HepG2 (cell line): ENCODE measurements around the gene PAN2. TPM values are rescaled to one million over a fixed set of nuclear protein-coding genes. Genes with fewer than 3 reads are reported as not detected.

Experiments
- ATAC-seq: fragments of 200-7000 bp; cut with Tn5 transposase; 3 replicates; pipeline ENCODE4 v1.9.1; 2020; ENCODE audit warnings: mild to moderate bottlenecking, moderate library complexity
- BruUV-seq: library from RNA; stranded (reverse); fragments of 400-500 nt; replicated peaks from 2 replicates; lab custom pipeline; 2021; lab: Mats Ljungman, UMichigan
- CTCF ChIA-PET: fragments of 300-600 bp; formaldehyde crosslinking; extraction: SDS; loops from one replicate; lab custom pipeline; 2021; ENCODE audit warnings: low total read pairs, inconsistent platforms, low intra/inter-chr PET ratio; lab: Yijun Ruan, JAX
- POLR2A ChIA-PET: fragments of 350-600 bp; sonication (Branson Sonifier 250); formaldehyde crosslinking; loops from one replicate; lab custom pipeline; 2020; ENCODE audit warnings: antibody characterized with exemption, inconsistent platforms; lab: Yijun Ruan, JAX
- DNase-seq: peaks from one replicate; pipeline ENCODE4 v3.0.0-alpha.2; 2015; ENCODE audit warnings: low spot score
- FAIRE-seq: peaks from 3 replicates; lab custom pipeline; 2011; peaks lifted over from hg19 to GRCh38; lab: Jason Lieb, UNC
- H2AFZ ChIP-seq: one replicate; pipeline ENCODE4 v1.6.1; 2011; ENCODE audit warnings: low read length, inconsistent platforms
- H3K27ac ChIP-seq: fragments of 300-600 bp; 3 replicates; pipeline ENCODE4 v1.8.0; 2011; ENCODE audit warnings: mixed run types, mild to moderate bottlenecking, mixed read lengths, low read length, inconsistent platforms; ENCODE audit not compliant: insufficient read depth; ENCODE audit errors: extremely low read length
- H3K27me3 ChIP-seq, 2 experiments: fragments of 200-600 bp in 1 of 2; 2 replicates in 1 of 2; 3 replicates in 1 of 2; pipeline versions ENCODE4 v1.6.0 to v1.8.0; 2011; ENCODE audit warnings: low read length in 2 of 2, mild to moderate bottlenecking in 2 of 2, moderate library complexity in 2 of 2, inconsistent platforms in 1 of 2; ENCODE audit not compliant: insufficient read depth in 2 of 2, control insufficient read depth in 1 of 2
- H3K36me3 ChIP-seq, 2 experiments: fragments of 200-600 bp in 1 of 2; replicated peaks in 1 of 2; 2 replicates in 1 of 2; 3 replicates in 1 of 2; pipeline versions ENCODE4 v1.5.1 to v1.8.0; 2011; ENCODE audit warnings: low read length in 2 of 2, inconsistent platforms in 1 of 2; ENCODE audit not compliant: insufficient read depth in 2 of 2, control insufficient read depth in 1 of 2
- H3K4me1 ChIP-seq: 2 replicates; pipeline ENCODE4 v1.5.1; 2012; ENCODE audit warnings: low read length, inconsistent platforms; ENCODE audit not compliant: insufficient read depth
- H3K4me2 ChIP-seq: 2 replicates; pipeline ENCODE4 v1.6.0; 2011; ENCODE audit warnings: low read depth, low read length, inconsistent platforms
- H3K4me3 ChIP-seq, 3 experiments: fragments of 200-600 bp in 1 of 3; sonication (generic), shearing (Covaris generic) in 1 of 3; replicated peaks in 1 of 3; 2 replicates each; pipeline ENCODE4 v1.5.1; 2011 to 2016; ENCODE audit warnings: low read length in 3 of 3, inconsistent platforms in 2 of 3, low read depth in 2 of 3, mild to moderate bottlenecking in 2 of 3, control low read depth in 1 of 3, mixed read lengths in 1 of 3; ENCODE audit not compliant: insufficient read depth in 1 of 3
- H3K79me2 ChIP-seq: one replicate; pipeline ENCODE4 v1.6.1; 2011; ENCODE audit warnings: low read length, inconsistent platforms; ENCODE audit not compliant: insufficient read depth
- H3K9ac ChIP-seq: 2 replicates; pipeline ENCODE4 v1.6.0; 2011; ENCODE audit warnings: mild to moderate bottlenecking, low read depth, low read length, inconsistent platforms; ENCODE audit not compliant: insufficient read depth
- H3K9me3 ChIP-seq: 2 replicates; pipeline ENCODE4 v1.5.1; 2012; ENCODE audit warnings: mild to moderate bottlenecking, low read length
- H4K20me1 ChIP-seq: 2 replicates; pipeline ENCODE4 v1.6.0; 2011; ENCODE audit warnings: inconsistent platforms, mild to moderate bottlenecking, low read length, moderate library complexity; ENCODE audit not compliant: insufficient read depth
- AHR ChIP-seq: IDR thresholded peaks from 2 replicates; pipeline ENCODE4 v1.6.1; 2018; ENCODE audit warnings: missing genetic modification reagents, missing compliant biosample characterization
- GABPB1 ChIP-seq: IDR thresholded peaks from 2 replicates; pipeline ENCODE4 v1.6.1; 2016; ENCODE audit warnings: mild to moderate bottlenecking, missing genetic modification reagents, moderate library complexity, missing compliant biosample characterization
- RBAK ChIP-seq: sonication (generic); formaldehyde crosslinking; IDR thresholded peaks from 2 replicates; pipeline ENCODE4 v1.5.1; 2020; ENCODE audit warnings: mild to moderate bottlenecking, missing genetic modification reagents
- RELA ChIP-seq: sonication (generic); formaldehyde crosslinking; IDR thresholded peaks from 2 replicates; pipeline ENCODE4 v1.4.0; 2020; ENCODE audit warnings: missing genetic modification reagents
- RXRB ChIP-seq: IDR thresholded peaks from 2 replicates; pipeline ENCODE4 v1.6.1; 2016; ENCODE audit warnings: borderline replicate concordance, missing genetic modification reagents, missing compliant biosample characterization
- SSRP1 ChIP-seq: IDR thresholded peaks from 2 replicates; pipeline ENCODE4 v1.6.1; 2016; ENCODE audit warnings: control low read depth
- ZNF235 ChIP-seq: sonication (generic); formaldehyde crosslinking; IDR thresholded peaks from 2 replicates; pipeline ENCODE4 v1.8.1; 2023; ENCODE audit warnings: mild to moderate bottlenecking, missing genetic modification reagents, borderline replicate concordance
- ZNF432 ChIP-seq: sonication (generic); formaldehyde crosslinking; IDR thresholded peaks from 2 replicates; pipeline ENCODE4 v1.5.0; 2020; ENCODE audit warnings: missing genetic modification reagents, mild to moderate bottlenecking, borderline replicate concordance
- ZNF557 ChIP-seq: sonication (generic); formaldehyde crosslinking; IDR thresholded peaks from 2 replicates; pipeline ENCODE4 v1.4.0; 2020; ENCODE audit warnings: missing genetic modification reagents
- ZNF660 ChIP-seq: sonication (generic); formaldehyde crosslinking; IDR thresholded peaks from 2 replicates; pipeline ENCODE4 v1.5.1; 2020; ENCODE audit warnings: mild to moderate bottlenecking, low read depth, missing genetic modification reagents, borderline replicate concordance
- WGBS: methylation state at CpG from one replicate; pipeline ENCODE4 v1.1.6; 2017; ENCODE audit warnings: low lambda C conversion rate; 5-methylcytosine and 5-hydroxymethylcytosine counted together
- in situ Hi-C: cut with HindIII; loops from 2 replicates; pipeline ENCODE4 v1.10.0; 2017; ENCODE audit warnings: low pct_unique_long_range_greater_than_20kb; ENCODE audit not compliant: extremely low pct_ligation_motif_present
- intact Hi-C: fragments of 100-400 bp; cut with micrococcal nuclease; formaldehyde crosslinking; loops from one replicate; pipeline ENCODE4 v1.10.0; 2022; ENCODE audit not compliant: unreplicated experiment
- polyA plus RNA-seq, 8 experiments: library from polyadenylated mRNA; depleted of rRNA in 3 of 8; stranded (reverse) in 7 of 8; unstranded in 1 of 8; fragments of >200 nt; fragmentation: Illumina TruSeq in 4 of 8; extraction: Trizol in 4 of 8; gene quantifications; 2 replicates each; pipeline versions ENCODE4 v1.2.1 to v1.2.3, GENCODE V29; 2011 to 2016; ENCODE audit warnings: low read depth in 4 of 8, missing spikeins in 1 of 8, mixed read lengths in 1 of 8; ENCODE audit not compliant: insufficient read depth in 1 of 8
- total RNA-seq, 5 experiments: library from RNA; depleted of rRNA; stranded (reverse); fragments of >200 nt; fragmentation: Illumina TruSeq; extraction: Trizol; gene quantifications; 2 replicates each; pipeline ENCODE4 v1.2.3, GENCODE V29; 2016; ENCODE audit warnings: low read depth in 1 of 5
- TF ChIP-seq, protein P1 (sequence below): sonication (generic); formaldehyde crosslinking; IDR thresholded peaks from 2 replicates; pipeline ENCODE4 v1.8.1; 2023; ENCODE audit warnings: missing genetic modification reagents, inconsistent platforms, borderline replicate concordance
- TF ChIP-seq, protein P2 (sequence below): sonication (generic); formaldehyde crosslinking; IDR thresholded peaks from 2 replicates; pipeline ENCODE4 v1.8.0; 2022; ENCODE audit warnings: missing genetic modification reagents, mild to moderate bottlenecking, moderate library complexity, borderline replicate concordance
- TF ChIP-seq, protein P3 (sequence below): sonication (generic); formaldehyde crosslinking; IDR thresholded peaks from 2 replicates; pipeline ENCODE4 v1.8.0; 2022; ENCODE audit warnings: missing genetic modification reagents, mild to moderate bottlenecking, borderline replicate concordance
- TF ChIP-seq, protein P4 (sequence below): sonication (generic); formaldehyde crosslinking; IDR thresholded peaks from 2 replicates; pipeline ENCODE4 v1.8.0; 2022; ENCODE audit warnings: mild to moderate bottlenecking, missing genetic modification reagents, moderate library complexity
- TF ChIP-seq, protein P5 (sequence below): sonication (generic); formaldehyde crosslinking; IDR thresholded peaks from 2 replicates; pipeline ENCODE4 v1.5.0; 2020; ENCODE audit warnings: mild to moderate bottlenecking, missing genetic modification reagents

PAN2 gene
- total and polyA plus RNA-seq, 2 of the 13 experiments (the other 11 are each of a cell fraction or from before 2014, with no cell fraction given), result 27.2 to 61.1 TPM

DNA sequence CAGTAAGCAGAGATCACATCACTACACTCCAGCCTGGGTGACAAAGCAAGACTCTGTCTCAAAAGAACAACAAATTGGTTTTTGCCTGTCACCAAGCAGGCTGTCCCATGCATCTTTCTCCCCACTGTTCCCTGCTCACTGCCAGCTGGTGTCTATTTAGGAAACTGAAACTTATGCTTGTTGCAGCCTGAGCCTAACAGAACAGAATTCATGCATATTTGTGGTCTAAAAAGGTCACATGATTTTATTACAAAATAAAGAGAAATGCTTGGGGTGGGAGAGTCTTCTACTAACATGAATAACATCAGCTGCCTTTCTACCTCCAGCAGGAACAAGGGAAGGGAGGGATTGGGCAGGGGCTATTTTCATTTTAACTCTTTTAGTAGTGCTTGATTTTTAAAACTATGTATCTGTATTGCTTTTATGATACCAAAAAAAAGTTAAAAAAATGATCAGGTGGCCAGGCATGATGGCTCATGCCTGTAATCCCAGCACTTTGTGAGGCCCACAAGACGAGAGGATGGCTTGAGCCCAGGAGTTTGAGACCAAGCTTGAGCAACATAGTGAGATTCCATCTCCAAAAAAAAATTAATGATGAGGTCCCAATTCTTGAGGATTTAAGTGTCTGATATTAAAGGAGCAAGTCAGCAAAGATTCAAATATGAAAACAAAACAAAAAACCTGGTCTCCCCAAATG, 25.2 kb upstream of the PAN2 start:
- peak overlapping the region; percentile 71 to 94 (median 87) for H3K4me3 ChIP-seq
- no peaks in the 10 kb centered on the region for H3K9me3 ChIP-seq
- H3K4me2 ChIP-seq, result peak overlapping the region; percentile 72
- BruUV-seq, result no TSS peak
- no peaks in the 10 kb centered on the region for H3K27me3 ChIP-seq
- H4K20me1 ChIP-seq, result no peaks in the 10 kb centered on the region
- H3K36me3 ChIP-seq, result peaks cover 15 to 23% of the 10 kb centered on the region in 2 experiments
- no peak for DNase-seq
- H3K79me2 ChIP-seq, result peaks cover 21% of the 10 kb centered on the region
- intact Hi-C loops, result no loop called here
- H2AFZ ChIP-seq, result no peak overlapping the region
- peaks cover 60% of the 10 kb centered on the region for H3K4me1 ChIP-seq
- no peak for ATAC-seq
- POLR2A ChIA-PET, result interaction anchor here (1.2 to 7.9 kb wide), 14 partner anchors 11 to 366 kb away, joined by 3 to 81 read pairs (median 16); partner anchors contain the start of genes CNPY2, IL23A, NACA and PAN2
- H3K9ac ChIP-seq, result peak overlapping the region; percentile 84
- peak; percentile 26 for FAIRE-seq
- CTCF ChIA-PET, result no interaction called here
- no peak overlapping the region for H3K27ac ChIP-seq
- TF ChIP-seq, protein P1, sequence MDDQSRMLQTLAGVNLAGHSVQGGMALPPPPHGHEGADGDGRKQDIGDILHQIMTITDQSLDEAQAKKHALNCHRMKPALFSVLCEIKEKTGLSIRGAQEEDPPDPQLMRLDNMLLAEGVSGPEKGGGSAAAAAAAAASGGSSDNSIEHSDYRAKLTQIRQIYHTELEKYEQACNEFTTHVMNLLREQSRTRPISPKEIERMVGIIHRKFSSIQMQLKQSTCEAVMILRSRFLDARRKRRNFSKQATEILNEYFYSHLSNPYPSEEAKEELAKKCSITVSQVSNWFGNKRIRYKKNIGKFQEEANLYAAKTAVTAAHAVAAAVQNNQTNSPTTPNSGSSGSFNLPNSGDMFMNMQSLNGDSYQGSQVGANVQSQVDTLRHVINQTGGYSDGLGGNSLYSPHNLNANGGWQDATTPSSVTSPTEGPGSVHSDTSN (CRISPR knock-in tag), result no peak
- no peak for TF ChIP-seq ZNF432 (CRISPR knock-in tag)
- TF ChIP-seq, protein P2, sequence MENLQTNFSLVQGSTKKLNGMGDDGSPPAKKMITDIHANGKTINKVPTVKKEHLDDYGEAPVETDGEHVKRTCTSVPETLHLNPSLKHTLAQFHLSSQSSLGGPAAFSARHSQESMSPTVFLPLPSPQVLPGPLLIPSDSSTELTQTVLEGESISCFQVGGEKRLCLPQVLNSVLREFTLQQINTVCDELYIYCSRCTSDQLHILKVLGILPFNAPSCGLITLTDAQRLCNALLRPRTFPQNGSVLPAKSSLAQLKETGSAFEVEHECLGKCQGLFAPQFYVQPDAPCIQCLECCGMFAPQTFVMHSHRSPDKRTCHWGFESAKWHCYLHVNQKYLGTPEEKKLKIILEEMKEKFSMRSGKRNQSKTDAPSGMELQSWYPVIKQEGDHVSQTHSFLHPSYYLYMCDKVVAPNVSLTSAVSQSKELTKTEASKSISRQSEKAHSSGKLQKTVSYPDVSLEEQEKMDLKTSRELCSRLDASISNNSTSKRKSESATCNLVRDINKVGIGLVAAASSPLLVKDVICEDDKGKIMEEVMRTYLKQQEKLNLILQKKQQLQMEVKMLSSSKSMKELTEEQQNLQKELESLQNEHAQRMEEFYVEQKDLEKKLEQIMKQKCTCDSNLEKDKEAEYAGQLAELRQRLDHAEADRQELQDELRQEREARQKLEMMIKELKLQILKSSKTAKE (CRISPR knock-in tag), result no peak
- TF ChIP-seq, protein P3, sequence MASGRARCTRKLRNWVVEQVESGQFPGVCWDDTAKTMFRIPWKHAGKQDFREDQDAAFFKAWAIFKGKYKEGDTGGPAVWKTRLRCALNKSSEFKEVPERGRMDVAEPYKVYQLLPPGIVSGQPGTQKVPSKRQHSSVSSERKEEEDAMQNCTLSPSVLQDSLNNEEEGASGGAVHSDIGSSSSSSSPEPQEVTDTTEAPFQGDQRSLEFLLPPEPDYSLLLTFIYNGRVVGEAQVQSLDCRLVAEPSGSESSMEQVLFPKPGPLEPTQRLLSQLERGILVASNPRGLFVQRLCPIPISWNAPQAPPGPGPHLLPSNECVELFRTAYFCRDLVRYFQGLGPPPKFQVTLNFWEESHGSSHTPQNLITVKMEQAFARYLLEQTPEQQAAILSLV, result no peak
- TF ChIP-seq RBAK (CRISPR knock-in tag), result no peak
- TF ChIP-seq RELA, result no peak
- no peak for TF ChIP-seq AHR (CRISPR knock-in tag)
- TF ChIP-seq ZNF557 (CRISPR knock-in tag), result no peak
- no peak for TF ChIP-seq GABPB1 (CRISPR knock-in tag)
- TF ChIP-seq ZNF660 (CRISPR knock-in tag), result no peak
- no peak for TF ChIP-seq SSRP1 (CRISPR knock-in tag)
- TF ChIP-seq, protein P4, sequence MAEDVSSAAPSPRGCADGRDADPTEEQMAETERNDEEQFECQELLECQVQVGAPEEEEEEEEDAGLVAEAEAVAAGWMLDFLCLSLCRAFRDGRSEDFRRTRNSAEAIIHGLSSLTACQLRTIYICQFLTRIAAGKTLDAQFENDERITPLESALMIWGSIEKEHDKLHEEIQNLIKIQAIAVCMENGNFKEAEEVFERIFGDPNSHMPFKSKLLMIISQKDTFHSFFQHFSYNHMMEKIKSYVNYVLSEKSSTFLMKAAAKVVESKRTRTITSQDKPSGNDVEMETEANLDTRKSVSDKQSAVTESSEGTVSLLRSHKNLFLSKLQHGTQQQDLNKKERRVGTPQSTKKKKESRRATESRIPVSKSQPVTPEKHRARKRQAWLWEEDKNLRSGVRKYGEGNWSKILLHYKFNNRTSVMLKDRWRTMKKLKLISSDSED (CRISPR knock-in tag), result no peak
- no peak for TF ChIP-seq ZNF235
- no peak for TF ChIP-seq RXRB (CRISPR knock-in tag)
- TF ChIP-seq, protein P5, sequence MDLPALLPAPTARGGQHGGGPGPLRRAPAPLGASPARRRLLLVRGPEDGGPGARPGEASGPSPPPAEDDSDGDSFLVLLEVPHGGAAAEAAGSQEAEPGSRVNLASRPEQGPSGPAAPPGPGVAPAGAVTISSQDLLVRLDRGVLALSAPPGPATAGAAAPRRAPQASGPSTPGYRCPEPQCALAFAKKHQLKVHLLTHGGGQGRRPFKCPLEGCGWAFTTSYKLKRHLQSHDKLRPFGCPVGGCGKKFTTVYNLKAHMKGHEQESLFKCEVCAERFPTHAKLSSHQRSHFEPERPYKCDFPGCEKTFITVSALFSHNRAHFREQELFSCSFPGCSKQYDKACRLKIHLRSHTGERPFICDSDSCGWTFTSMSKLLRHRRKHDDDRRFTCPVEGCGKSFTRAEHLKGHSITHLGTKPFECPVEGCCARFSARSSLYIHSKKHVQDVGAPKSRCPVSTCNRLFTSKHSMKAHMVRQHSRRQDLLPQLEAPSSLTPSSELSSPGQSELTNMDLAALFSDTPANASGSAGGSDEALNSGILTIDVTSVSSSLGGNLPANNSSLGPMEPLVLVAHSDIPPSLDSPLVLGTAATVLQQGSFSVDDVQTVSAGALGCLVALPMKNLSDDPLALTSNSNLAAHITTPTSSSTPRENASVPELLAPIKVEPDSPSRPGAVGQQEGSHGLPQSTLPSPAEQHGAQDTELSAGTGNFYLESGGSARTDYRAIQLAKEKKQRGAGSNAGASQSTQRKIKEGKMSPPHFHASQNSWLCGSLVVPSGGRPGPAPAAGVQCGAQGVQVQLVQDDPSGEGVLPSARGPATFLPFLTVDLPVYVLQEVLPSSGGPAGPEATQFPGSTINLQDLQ (CRISPR knock-in tag), result no peak
- TF ChIP-seq, all 625 proteins: peak for 0
- in situ Hi-C loops, result no loop called here
- WGBS, result 10% methylated on average over 1 of the region's 1 CpG
